Measurements from ENCODE around the gene BRINP3. TPM values are rescaled to one million over a fixed set of nuclear protein-coding genes. Genes with fewer than 3 reads are reported as not detected.

The BRINP3 gene
- total and polyA plus RNA-seq, 2 donors (not counting 3 experiments of a cell fraction or from before 2014, with no cell fraction given), result not detected

DNA sequence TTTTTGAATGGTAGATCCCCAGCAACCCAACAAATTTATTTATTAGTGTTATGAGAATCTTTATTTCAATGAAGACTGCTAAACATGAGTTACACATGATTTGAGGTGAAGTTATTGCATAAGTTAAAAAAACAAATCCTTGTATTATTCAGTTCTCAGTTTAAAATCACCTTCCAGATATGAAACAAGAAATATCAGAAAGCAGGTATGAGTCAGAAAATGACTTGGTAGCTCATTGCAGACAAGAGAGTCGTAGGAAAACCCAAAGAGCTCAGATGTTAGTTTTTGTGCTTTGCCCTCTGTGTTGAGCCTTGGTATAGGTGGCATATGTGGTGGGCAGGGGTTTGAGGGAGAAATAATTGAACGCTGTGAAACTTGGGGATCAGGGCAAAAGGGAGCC lies 339.4 kb downstream of the BRINP3 start:
- Histone ChIP-seq H3K27ac (ENCODE audit: insufficient read depth, low read depth, low read length) (no peak overlapping the region), H3K36me3 (ENCODE audit: control insufficient read depth in 2 of 2, extremely low read depth in 1 of 2, insufficient read depth in 2 of 2, low read length in 2 of 2) (no peaks in the 10 kb centered on the region), H3K9me1 (replicated peaks; ENCODE audit: control insufficient read depth, extremely low read depth, insufficient read depth, low read length) (no peaks in the 10 kb centered on the region), H3K4me2 (ENCODE audit: insufficient read depth, low read length) (no peak overlapping the region), H3K27me3 (ENCODE audit: control insufficient read depth in 2 of 2, insufficient read depth in 2 of 2, low read length in 2 of 2) (no peaks in the 10 kb centered on the region), H3K79me2 (ENCODE audit: control insufficient read depth, insufficient read depth, low read length) (no peaks in the 10 kb centered on the region), H3K4me1 (ENCODE audit: control insufficient read depth, extremely low read depth, insufficient read depth, low read length) (no peaks in the 10 kb centered on the region), H3K9me3 (replicated peaks; ENCODE audit: control insufficient read depth, insufficient read depth, low read length) (no peaks in the 10 kb centered on the region), H4K20me1 (replicated peaks; ENCODE audit: control insufficient read depth, extremely low read depth, insufficient read depth, low read length) (no peaks in the 10 kb centered on the region), H2AFZ (ENCODE audit: low read depth, low read length) (no peak overlapping the region), H3K4me3 (replicated peaks in 1 of 3; ENCODE audit: insufficient read depth in 1 of 3, low read depth in 1 of 3, low read length in 3 of 3) (no peak overlapping the region), H3K9ac (replicated peaks; ENCODE audit: extremely low read depth, insufficient read depth, low read length) (no peak overlapping the region)
- dilution Hi-C loops (cut with MboI; ENCODE audit: extremely low pct_ligation_motif_present, low sequenced_read_pairs), result no loop called here
- no peak for FAIRE-seq
- BruUV-seq (replicated peaks), result no TSS peak
- TF ChIP-seq JUN (IDR thresholded peaks at IDR 0.05; ENCODE audit: borderline replicate concordance, insufficient read depth, insufficient read length, low read depth) (no peak), FOS (IDR thresholded peaks at IDR 0.05; ENCODE audit: borderline replicate concordance, insufficient read depth, low read length) (no peak), POLR2AphosphoS5 (IDR thresholded peaks at IDR 0.05; ENCODE audit: insufficient read depth, low read depth, low read length) (no peak), EZH2 (IDR thresholded peaks at IDR 0.05; ENCODE audit: borderline replicate concordance, low read depth, low read length, severe bottlenecking) (no peak), GATA2 (IDR thresholded peaks at IDR 0.05; ENCODE audit: insufficient read depth, insufficient read length, low read depth, low read length) (no peak), POLR2A (IDR thresholded peaks at IDR 0.05; ENCODE audit: low read depth, low read length) (no peak), MYC (IDR thresholded peaks at IDR 0.05; ENCODE audit: low read depth, low read length) (no peak)
- TF ChIP-seq, protein P1, sequence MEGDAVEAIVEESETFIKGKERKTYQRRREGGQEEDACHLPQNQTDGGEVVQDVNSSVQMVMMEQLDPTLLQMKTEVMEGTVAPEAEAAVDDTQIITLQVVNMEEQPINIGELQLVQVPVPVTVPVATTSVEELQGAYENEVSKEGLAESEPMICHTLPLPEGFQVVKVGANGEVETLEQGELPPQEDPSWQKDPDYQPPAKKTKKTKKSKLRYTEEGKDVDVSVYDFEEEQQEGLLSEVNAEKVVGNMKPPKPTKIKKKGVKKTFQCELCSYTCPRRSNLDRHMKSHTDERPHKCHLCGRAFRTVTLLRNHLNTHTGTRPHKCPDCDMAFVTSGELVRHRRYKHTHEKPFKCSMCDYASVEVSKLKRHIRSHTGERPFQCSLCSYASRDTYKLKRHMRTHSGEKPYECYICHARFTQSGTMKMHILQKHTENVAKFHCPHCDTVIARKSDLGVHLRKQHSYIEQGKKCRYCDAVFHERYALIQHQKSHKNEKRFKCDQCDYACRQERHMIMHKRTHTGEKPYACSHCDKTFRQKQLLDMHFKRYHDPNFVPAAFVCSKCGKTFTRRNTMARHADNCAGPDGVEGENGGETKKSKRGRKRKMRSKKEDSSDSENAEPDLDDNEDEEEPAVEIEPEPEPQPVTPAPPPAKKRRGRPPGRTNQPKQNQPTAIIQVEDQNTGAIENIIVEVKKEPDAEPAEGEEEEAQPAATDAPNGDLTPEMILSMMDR (IDR thresholded peaks at IDR 0.05; ENCODE audit: extremely low read depth in 1 of 2, insufficient read depth in 1 of 2, low read depth in 1 of 2, low read length in 2 of 2), result no peak
- TF ChIP-seq, protein P2, sequence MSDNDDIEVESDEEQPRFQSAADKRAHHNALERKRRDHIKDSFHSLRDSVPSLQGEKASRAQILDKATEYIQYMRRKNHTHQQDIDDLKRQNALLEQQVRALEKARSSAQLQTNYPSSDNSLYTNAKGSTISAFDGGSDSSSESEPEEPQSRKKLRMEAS (IDR thresholded peaks at IDR 0.05; ENCODE audit: insufficient read depth, insufficient read length), result no peak
- ChIA-PET POLR2A (no interaction called here), CTCF (no interaction called here)
- intact Hi-C loops (cut with micrococcal nuclease), result no loop called here
- no peak for DNase-seq (ENCODE audit: low read depth, low spot score)

Measured in endothelial cell of umbilical vein (primary cell).